Breast epithelium (tissue), 3 donors: ENCODE data around the gene CHN2.

ENCODE experiments used
- POLR2A ChIP-seq: fragments of 450-650 bp; IDR thresholded peaks from one replicate; pipeline ENCODE4 v1.6.1; 2016; ENCODE audit warnings: antibody characterized with exemption, mild to moderate bottlenecking, moderate library complexity
- POLR2AphosphoS5 ChIP-seq, 3 donors: sonication (generic); formaldehyde crosslinking; IDR thresholded peaks; one replicate each; pipeline ENCODE4 v1.6.1; 2017; ENCODE audit warnings: antibody characterized with exemption in 3 of 3

GRCh38 chr7:29353810-29354209 lies 159.2 kb downstream of the CHN2 start:
- TF ChIP-seq POLR2A: no peak
- no peak for TF ChIP-seq POLR2AphosphoS5 (IDR thresholded peaks at IDR 0.05)
